DMS153 treated with DMSO at 0.1 percent for 48 hours (cell line): ENCODE results near the gene RNF31.

Source experiments
- DNase-seq: peaks from one replicate; lab custom pipeline; 2025; ENCODE audit not compliant: unreplicated experiment; lab: John Stamatoyannopoulos, UW

RNF31 gene

GRCh38 chr14:24137529-24138395 is 9.5 kb upstream of the RNF31 start:
- no peak for DNase-seq

DNA sequence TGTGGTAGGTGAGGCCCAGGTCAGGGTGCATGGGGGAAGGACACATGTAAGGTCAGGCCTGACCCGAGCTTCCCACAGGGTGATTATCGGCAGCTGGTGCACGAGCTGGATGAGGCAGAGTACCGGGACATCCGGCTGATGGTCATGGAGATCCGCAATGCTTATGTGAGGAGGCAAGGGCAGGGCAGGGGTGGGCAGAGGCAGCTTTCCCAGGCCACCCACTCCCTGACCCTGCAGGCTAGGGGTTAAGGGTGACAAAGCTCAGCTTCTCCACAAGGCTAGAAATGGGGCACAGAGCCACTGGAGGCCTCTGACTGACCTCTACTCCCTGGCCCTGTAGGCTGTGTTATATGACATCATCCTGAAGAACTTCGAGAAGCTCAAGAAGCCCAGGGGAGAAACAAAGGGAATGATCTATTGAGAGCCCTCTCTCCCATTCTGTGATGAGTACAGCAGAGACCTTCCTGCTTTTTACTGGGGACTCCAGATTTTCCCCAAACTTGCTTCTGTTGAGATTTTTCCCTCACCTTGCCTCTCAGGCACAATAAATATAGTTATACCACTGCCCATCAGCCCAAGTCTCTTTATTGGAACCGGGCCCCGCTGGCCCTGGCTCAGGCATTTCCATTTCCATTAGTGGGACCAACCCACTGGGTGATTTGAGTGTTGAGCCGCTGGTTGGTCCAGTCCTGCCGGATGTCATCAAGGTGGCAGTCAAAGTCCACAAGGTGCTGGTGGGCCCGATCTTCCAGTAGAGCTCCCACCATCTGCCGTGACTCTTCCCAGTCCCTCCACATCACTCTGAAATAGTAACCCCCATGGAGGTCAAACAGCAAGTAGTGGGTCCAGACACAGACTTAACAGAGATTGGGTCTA is 8.7 kb upstream of the RNF31 start:
- DNase-seq: no peak

DNA sequence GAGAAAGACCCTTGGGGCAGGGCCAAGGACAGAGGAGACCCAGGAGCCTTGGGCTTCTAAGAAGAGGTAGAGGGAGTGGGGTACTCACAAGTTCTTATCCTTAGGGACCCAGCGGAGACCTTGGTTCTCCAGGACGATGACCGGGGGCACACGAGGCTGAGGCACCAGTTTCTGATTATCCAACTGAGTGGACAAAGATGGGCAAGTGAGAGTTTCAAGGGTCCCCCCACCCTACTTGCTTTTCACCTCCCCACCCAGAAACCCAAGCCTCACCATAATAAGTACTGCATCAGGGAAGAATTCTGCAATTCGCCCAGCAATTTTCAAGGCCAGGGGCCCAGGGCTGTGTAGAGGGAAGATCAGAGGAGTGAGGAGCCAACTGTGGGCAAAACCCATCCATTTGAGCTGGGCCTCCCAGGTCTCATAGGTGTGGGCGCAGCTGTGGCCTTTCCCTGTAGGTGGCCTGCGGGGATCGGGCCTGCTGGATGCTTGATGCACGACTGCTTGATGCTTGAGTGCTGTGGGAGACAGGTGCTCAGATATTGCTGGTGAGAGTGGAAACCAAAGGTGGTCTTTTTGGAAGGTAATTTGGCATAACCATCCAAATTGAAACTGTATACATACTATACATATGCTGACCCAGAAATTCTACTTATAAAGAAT is 7.9 kb upstream of the RNF31 start:
- DNase-seq: no peak

GRCh38 chr14:24141097-24141880 is 6.0 kb upstream of the RNF31 start, which contains the start of gene EMC9:
Gene EMC9, minus strand, starts transcription at chr14:24141591. Its CDS starts 287 bp downstream, at chr14:24141304.
- DNase-seq: peak; percentile 98

DNA sequence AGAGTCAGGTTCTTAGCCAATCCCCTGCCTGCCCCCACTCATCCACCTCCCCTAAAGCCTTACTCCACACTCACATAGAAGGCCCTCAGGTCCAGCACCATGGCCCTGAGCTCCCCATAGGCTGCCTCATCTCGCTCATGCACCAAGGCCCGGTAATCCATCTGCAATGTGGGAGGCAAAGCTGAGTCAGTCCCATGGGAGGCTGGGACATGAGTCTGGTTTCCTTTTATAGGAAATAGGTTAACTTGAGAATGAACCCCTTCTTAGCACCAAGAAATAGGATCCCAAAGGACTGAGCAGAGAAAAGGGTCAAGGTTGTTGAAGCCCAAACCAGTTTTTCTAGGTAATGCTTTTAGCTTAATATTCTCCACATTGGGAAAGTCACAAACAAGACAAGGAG is 3.8 kb upstream of the RNF31 start:
- DNase-seq: no peak

GRCh38 chr14:24144451-24144850 is 2.8 kb upstream of the RNF31 start:
- no peak for DNase-seq

DNA sequence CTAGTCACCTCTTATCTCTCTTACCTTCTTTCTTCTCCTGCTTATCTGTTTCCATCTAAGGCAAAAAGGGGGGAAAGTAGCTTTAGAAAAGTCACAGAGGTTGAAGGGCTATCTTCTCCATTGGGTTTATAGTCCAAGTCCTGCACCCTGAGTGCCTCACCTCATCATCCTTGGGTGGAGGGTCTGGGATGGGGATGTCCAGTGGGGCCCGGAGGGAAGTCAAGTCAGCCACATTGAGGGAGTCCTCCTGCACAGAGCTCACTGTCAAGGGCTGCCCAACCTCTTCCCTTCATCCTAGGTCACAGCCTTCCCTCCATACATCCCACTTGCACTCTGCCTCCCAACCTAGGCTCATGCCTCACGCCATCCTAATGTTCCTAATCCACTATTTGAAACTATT is 2.1 kb upstream of the RNF31 start:
- DNase-seq: no peak

- no peak for DNase-seq
Measured at GRCh38 chr14:24145690-24146452, 1.4 kb upstream of the RNF31 start.

DNA sequence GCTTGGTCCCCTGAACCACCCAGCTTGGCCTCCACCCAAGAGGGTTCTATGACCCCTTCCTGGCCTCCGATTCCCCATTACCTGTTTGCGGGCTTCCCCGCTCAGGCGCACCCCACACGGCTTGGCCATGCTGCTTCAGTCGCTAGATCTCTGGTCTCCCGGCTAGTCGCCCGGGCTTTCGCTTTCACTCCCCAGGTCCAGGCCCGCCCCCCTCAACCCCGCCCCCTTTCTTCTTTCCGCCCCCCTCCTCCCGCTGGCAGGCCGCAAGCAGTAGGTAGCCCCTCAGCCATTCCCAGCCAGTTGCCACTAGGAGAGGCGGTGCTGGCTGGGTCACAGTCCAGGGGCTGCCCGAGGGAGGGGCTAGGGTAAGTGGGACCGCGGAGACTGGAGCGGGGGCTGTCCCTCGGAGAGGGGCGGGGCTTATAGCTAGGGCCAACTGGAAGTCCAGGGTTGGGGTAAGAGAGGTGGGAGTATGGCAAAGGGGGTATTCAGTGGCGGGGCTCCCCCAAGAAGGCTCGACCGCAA is 783 bp upstream of the RNF31 start, which contains the start of gene PSME2:
PSME2 (minus strand) TSS at position 158 of the 525 bp plus-strand sequence; CDS start at position 129, 29 bp downstream.
- DNase-seq: peak; percentile 76

- DNase-seq: no peak
Measured at GRCh38 chr14:24147761-24148428, 597 bp downstream of the RNF31 start.

DNA sequence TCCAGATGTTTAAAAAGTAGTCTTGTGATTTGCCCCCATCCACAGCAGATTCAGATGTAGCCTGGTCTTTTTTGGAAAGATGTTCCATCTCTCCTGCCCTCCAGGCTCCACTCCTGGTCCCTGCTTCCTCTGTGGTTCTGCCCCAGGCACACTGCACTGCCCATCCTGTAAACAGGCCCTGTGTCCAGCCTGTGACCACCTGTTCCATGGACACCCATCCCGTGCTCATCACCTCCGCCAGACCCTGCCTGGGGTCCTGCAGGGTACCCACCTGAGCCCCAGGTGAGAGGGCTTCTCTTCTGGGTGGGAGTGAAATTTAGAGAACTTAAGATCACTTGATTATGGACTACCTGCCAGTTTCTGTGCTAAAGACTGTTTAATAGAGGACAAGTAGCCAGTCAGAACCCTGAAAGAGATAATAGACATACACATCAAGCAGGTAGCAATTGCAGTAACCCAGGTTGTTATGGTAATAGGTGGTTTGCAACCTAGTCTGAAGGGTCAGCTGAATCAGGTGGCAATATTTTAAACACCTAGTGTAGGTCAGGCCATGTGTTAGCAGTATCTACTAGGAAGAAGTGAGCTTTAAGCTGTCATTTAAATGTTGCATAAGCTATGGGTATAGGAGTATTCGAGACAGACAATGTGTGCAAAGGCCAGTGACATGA is 2.1 kb downstream of the RNF31 start:
- no peak for DNase-seq

GRCh38 chr14:24150061-24150460 is 2.8 kb downstream of the RNF31 start:
- DNase-seq: no peak

DNA sequence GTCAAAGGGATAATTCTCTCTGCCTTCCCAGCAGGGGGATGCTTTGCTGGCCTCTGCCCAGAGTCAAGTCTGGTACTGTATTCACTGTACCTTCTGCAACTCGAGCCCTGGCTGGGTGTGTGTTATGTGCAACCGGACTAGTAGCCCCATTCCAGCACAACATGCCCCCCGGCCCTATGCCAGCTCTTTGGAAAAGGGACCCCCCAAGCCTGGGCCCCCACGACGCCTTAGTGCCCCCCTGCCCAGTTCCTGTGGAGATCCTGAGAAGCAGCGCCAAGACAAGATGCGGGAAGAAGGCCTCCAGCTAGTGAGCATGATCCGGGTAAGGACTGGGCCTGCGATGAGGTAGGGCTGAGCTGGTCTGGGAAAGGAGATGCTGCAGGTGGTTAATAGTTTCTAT is 3.3 kb downstream of the RNF31 start:
- DNase-seq: no peak

DNA sequence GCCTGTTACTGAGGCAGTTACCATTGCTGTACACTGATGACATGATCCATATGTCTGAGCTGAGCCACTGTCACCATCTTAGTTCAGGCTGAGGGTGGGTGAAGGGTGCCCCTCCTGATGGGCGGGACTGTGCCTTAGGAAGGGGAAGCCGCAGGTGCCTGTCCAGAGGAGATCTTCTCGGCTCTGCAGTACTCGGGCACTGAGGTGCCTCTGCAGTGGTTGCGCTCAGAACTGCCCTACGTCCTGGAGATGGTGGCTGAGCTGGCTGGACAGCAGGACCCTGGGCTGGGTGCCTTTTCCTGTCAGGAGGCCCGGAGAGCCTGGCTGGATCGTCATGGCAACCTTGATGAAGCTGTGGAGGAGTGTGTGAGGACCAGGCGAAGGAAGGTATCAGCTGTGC is 3.7 kb downstream of the RNF31 start:
- DNase-seq: no peak

DNA sequence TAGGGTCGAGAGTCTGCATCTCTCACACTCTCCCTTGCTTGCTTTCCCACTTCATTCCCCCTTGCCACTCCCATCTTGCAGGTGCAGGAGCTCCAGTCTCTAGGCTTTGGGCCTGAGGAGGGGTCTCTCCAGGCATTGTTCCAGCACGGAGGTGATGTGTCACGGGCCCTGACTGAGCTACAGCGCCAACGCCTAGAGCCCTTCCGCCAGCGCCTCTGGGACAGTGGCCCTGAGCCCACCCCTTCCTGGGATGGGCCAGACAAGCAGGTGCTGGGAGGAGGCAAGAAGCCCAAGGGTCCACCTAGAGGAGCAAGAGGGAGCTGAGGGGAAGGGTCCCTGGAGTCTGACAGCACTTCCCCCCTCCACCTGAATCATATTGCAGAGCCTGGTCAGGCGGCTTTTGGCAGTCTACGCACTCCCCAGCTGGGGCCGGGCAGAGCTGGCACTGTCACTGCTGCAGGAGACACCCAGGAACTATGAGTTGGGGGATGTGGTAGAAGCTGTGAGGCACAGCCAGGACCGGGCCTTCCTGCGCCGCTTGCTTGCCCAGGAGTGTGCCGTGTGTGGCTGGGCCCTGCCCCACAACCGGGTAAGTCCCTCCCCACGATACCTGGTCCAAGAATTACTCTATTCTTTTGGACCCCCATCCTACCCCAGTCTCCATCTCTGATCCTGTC is 4.2 kb downstream of the RNF31 start:
- DNase-seq: no peak

DNA sequence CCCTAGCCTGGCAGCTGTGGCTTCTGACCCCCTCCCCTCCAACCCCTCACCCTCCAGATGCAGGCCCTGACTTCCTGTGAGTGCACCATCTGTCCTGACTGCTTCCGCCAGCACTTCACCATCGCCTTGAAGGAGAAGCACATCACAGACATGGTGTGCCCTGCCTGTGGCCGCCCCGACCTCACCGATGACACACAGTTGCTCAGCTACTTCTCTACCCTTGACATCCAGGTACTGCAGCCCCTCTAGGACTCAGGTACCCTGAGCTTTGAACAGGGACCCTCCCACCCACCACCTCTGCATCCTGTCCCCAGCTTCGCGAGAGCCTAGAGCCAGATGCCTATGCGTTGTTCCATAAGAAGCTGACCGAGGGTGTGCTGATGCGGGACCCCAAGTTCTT is 7.8 kb downstream of the RNF31 start:
- no peak for DNase-seq

DNA sequence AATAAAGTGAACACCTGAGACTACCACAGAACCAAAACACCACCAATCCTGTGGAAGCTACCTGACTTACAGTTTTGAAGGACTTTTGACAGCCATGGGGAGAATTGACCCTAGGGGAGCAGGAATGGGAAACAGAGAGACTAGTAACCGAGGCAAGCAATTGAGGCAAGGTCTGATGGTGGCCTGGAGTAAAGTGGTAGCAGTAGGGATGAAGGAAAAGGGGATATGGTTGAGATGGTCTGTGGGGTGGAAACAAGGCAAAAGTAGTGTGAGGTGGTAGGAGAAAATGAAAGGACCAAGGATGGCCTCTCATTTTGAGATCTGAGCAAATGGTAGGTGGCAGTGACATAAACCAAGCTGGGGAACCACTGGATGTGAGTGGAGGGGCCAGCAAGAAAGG is 9.5 kb downstream of the RNF31 start:
- no peak for DNase-seq

- DNase-seq: no peak
Measured at GRCh38 chr14:24157331-24157730, 10.0 kb downstream of the RNF31 start.
